Measurements from ENCODE around the gene SNX33.
"Not testable (repeated sequence)": the region's sequence is repeated elsewhere in the genome, so short reads cannot be mapped to it uniquely, and the experiment has no call there.

The SNX33 gene, protein sequence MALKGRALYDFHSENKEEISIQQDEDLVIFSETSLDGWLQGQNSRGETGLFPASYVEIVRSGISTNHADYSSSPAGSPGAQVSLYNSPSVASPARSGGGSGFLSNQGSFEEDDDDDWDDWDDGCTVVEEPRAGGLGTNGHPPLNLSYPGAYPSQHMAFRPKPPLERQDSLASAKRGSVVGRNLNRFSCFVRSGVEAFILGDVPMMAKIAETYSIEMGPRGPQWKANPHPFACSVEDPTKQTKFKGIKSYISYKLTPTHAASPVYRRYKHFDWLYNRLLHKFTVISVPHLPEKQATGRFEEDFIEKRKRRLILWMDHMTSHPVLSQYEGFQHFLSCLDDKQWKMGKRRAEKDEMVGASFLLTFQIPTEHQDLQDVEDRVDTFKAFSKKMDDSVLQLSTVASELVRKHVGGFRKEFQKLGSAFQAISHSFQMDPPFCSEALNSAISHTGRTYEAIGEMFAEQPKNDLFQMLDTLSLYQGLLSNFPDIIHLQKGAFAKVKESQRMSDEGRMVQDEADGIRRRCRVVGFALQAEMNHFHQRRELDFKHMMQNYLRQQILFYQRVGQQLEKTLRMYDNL

DNA sequence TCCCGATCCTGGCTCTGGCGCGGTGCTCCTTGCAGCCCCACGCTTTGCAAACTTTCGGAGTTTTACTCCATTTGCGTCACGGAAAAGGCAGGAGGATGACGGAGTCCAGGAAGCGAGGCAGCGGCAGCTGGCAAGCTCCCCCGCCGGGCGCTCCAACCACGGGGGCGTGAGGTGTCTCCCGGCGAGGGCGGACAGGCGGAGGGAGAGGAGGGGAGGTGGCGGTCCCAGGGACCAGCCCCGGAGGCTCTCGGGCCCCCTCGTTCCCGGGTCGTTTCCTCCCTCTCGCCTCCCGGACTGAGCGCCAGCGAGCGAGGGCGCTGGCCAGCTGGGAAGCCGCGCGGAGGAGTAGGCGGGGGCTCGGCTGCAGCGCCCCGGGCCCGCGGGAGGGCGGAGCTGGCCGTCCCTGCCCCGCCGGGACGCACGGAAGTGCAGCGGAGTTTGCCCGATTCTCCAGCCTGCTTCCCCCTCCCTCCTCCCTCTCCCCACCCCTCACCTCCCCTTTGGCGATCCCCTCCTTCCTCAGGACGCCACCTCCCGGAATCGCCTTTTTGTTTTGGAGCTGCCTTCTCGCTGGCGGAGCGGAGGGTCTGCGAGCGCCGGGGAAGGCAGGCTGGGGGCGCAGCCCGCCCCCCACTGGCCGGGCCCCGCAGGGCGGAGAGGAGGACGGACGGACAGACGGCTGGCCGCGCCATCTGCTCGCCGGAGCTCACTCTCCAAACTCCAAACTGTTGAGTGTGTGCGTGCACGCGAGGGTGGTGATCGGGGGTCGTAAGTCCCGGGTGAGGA is at the start of gene SNX33:
SNX33 (plus strand) TSS at position 543 of the 786 bp plus-strand sequence. CDS start 1,191 bp downstream, outside the sequence.
- peak; percentile 68 to 76 for DNase-seq

DNA sequence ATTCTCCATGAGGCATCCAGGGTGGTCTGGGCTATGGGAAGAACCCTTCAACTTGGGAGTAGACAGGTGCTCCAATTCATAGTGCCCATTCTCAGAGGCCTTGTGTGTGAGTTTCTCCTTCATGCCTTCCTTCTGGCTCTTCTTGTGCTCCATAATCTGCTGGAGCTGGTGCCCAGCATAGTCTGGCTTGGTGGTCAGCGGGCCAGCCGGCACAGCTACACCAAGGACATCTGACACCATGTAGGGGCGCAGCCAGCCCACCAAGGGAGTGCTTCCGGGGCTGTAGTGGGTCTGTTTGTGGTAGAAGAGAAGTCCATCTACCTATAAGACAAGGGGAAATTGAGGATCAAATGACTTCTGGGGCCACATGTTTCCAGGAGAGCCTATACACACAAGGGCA is 49.4 kb upstream of the SNX33 start:
- DNase-seq, result no peak

DNA sequence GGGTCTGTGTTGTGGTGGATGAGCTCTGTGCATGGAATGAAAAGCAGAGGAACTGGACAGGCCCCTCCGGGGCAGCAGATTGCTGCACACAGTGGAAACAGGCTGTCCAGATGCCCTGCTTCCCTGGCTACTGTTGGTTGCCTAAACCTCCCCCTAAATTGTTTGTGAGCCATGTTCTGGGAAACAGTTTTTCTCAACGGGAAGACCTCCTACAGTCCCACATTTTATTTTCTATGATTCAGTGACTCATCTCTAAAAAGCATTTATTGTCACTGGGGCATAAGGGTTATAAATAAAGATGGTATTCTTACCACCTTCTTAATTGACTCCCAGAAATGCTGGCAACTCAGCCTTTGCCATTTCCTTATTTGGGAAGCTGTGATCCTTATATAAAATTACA is 48.3 kb upstream of the SNX33 start:
- DNase-seq, result no peak

DNA sequence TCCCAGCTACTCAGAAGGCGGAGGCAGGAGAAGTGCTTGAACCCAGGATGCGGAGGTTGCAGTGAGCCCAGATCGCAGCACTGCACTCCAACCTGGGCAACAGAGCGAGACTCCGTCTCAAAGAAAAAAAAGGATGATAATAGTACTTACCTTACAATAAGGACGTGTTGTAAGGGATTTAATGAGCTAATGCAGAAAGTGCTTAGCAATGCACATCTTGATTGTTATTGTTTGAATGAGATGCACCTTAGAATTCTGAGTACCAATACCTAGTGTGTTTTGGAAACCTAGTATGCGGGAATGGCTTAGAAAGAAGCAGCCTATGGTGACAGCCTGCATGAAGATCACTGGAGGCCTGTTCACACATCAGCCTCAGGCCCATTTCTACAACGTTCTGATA is 41.7 kb upstream of the SNX33 start:
- DNase-seq, result no peak

DNA sequence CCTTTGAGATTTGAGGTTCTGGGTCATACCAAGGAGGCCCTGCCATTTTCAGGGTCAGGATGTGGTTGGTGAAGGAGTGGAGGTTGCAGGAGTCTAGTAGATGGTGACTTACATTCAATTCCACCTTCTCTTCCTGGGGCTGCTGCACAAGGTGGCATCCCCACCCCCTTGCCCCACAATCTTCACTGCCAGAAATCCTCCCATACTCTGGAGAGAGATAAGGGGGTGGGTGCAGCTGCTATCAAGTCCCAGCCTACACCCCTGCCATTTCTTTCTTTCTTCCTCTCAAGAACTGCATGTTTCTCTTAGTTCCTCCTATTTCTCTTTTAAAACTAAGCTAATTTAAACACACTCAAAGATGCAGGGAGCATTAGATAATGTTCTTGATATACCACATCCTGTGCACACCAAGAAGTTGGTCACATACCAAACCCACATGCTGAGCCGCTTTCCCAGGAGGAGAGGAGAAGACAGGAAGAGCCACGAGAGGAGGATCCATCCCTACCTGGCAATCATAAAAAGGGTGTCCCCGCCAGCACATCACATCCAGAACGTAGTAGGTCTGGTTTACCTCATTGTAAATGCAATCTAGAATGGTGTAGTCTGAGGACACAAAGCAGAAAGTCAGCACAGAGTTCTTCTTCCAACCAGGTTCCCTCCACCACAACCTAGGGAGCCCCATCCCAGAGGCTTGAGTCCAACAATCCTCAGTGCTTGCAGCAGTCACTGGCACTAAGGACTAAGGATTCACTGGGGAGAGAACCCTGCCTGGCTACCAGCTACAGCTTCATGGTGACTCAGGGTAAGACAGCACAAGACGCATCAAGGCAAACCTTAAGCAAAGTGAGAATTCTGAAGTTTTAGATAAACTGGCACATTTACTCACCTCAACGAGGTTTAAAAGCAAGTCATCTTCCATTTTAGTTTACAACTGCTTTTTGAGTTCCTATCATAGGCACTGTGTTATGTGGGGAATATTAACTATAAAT is 40.7 kb upstream of the SNX33 start:
- no peak for DNase-seq

DNA sequence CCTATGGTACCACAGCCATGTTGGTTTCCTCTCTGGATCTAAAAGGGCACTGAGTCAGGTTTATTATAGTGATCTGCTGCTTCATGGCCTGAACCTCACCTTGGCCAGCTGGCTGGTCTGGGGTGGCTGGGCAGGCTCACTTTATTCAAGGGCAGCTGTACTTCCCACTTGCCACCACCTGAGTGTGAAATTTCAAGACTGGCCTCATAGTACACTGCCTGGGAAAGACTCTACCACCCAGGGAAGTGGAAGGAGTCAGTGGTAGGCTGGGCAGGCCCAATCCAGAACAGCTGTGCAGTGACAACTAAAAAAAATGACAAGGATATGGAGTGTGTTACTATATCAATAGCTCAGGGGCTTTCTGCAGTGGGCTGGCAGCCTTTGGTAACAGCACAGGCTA is 30.9 kb upstream of the SNX33 start:
- DNase-seq, result no peak

DNA sequence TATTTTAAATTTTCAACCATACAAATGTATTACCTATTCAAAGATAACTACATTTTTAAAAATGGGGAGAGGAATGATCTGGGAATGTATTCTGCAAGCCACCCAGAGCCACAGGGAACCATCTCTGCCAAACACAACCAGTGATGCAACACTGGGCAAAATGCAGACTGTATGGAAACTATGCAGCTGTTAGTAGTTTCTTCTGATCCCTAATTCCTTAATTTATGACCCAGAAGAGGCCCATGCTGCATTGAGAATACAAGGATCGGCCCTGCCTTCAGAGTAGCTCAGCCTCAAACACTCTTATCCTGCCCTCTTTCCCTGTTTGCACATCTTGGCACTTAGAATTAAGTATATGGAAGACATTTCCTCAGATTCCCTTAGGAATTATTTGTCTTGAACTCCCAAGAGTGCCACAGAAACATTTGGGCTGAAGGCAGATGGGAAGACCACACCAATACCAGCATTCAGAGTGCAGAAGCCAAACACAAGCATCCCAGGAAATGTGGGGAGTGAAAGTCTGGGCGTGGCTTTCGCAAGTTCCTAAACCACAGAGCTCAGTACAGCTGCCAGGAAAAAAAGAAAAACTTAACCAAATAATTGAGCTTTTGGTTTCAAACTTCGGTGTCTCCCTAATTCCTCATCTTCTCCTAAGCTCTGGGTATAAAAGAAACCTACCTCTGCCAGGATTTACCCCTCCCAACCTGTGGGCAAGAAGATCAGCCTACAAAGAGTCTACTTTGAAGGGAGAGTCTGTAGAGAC is 27.5 kb upstream of the SNX33 start:
- no peak for DNase-seq

DNA sequence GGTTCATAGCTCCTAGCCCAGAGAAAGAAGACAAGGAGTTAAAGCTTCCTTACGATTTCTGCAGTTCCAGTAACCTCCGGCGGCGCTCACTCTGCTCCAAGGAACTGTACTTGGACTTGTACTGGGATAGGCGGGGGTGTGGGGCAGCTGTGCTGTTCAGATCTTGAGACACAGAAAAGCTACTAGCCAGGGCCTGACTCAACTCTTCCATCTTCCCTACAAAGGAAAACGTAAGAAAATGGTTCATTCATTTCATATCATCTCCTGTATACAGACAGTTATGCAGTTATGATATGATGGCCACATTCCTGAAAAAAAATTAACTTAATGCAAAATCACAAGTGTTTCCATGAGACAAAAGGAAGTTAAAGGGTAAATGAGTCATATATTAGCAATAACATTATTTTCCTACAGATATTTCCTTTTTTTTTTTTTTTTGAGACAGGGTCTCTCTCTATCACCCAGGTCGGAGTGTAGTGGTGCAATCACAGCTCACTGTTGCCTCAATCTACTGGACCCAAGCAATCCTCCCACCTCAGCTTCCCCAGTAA is 26.8 kb upstream of the SNX33 start:
- DNase-seq, result no peak

DNA sequence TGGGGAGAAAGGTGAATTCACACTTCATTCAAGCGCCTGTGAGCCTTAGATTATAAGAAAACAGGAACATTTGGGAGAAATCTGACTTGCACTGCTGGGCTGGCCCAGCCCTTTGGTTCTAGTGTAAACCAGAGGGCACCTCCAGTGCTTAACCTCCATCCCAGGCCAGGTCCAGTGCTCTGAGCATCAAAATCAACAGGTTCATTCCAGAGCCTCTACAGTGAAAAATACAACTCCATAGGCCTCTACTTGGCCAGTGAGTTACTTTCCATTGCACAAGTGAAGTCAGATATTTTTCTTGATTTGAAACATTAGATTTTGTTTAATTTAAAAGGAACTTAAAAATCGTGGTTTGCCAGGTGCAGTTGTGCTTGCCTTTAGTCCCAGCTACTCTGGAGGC is 25.2 kb upstream of the SNX33 start:
- DNase-seq, result no peak

DNA sequence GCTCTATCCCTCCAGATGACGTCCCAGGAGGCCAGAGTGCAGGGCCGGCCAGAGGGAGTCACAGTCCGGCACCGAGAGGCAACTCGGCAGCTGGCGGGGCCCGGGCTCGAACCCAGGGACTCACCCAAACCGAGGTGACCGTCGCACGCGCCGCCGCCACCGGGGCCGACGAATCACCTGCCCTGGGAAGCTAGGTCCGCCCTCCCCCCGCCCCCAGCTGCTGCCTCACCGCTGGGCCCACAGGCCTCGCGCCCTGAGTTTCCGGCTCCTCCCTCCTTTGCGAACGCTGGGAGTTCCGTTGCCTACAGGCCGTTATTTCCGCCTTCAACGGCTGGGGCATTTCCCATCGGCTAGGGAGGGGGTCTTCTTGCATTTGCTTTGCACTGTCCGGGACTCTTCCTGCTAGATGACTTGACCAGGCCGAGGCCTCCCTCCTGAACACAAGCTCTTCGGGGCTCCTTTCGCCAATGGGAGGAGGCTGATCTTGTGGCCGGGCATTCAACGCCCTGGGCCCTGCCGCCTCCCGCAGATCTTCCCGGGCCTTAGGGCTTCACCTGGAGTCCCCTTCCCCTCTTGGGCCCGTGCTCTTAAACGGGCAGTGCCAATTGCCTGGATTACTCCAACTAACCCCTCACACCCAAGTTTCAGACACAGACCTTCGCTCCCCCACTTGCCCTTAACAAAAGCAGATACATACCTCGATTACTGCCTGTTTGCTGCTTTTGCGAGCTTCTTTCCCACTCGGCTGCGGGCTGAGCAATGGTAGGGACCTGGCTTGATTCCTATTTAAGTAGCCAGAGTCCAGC is 22.0 kb upstream of the SNX33 start, which contains the start of gene SNUPN:
SNUPN (minus strand) TSS at position 184 of the 806 bp plus-strand sequence. CDS start 4,674 bp downstream, outside the sequence.
- DNase-seq, result peak; percentile 94 to 95

DNA sequence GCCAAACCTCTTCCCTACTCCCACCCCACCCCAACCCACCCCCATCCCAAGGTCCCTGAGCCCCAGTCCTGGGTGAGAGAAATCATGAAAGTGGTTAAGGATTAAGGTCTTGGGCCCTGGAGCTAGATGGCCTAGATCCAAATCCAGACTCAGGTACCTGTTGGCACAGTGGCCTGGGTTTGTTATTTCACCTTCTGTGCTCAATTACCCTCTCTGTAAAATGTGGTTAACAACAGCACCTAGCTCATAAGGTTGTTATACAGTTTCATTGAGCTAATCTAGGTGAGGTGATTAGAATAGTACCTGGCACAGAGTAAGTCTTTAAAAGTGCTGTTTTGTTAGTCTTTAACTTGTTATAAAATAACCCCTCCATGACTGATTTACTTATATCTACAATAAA is 15.8 kb upstream of the SNX33 start:
- DNase-seq, result no peak

DNA sequence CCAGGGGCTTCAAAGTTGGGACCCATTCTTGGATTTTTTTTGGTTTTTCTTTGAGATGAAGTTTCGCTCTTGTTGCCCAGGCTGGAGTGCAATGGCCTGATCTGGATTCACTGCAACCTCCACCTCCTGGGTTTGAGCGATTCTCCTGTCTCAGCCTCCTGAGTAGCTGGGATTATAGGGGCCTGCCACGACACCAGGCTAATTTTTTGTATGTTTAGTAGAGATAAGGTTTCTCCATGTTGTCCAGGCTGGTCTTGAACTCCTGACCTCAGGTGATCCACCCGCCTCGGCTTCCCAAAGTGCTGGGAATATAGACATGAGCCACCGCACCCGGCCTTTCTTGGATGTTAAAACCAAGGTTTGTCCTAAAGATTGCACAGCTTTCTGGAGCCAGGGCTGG is 13.8 kb upstream of the SNX33 start:
- DNase-seq, result not testable (repeated sequence)

DNA sequence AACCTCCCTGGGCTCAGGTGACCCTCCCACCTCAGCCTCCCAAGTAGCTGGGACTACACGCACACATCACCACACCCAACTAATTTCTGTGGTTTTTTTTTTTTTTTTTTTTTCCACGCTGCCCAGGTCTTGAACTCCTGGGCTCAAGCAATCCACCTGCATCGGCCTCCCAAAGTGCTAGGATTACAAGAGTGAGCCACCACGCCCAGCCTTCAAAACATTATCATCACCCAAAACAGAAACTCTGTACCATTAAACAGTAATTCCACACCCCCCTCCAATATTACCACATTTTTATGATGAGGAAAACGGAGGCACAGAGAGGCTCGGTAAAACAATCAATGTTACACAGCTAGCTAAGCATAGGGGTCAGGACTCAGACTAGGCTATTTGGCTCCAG is 11.7 kb upstream of the SNX33 start:
- DNase-seq, result no peak

DNA sequence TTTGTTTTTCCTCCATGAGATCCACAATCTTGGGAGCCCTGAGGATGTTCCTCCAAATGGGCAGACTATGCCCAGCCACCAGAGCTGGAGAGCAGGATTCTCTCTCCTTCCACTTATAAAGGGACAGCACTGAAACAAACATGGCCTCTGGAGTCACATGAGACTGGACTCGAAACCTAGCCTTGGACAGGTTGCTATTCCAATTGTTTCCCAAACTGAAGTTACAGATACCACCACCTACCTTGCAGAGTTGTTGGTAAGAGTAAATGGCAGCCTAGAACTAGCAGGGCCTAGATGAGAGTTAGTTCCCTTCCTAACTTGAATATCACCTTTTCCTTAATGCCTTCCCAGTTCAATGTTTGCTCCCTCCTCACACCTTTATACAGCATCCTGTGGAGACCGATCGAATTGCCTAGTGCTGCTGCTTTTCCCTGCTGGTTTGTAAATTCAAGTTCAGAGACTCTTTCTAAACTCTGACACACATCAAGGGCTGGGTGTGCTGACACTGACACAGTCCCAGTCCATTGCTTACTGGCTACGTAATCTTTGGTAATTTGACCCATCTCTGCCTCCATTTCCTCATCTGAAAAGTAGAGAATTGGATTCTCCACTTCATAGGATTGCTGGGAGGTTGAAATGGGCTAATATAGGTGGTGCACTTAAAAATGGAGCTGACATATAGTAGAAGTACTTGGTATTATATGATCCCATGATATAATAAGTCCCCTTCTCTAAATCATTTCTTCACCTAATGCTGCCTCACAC is 10.3 kb upstream of the SNX33 start:
- DNase-seq, result no peak

DNA sequence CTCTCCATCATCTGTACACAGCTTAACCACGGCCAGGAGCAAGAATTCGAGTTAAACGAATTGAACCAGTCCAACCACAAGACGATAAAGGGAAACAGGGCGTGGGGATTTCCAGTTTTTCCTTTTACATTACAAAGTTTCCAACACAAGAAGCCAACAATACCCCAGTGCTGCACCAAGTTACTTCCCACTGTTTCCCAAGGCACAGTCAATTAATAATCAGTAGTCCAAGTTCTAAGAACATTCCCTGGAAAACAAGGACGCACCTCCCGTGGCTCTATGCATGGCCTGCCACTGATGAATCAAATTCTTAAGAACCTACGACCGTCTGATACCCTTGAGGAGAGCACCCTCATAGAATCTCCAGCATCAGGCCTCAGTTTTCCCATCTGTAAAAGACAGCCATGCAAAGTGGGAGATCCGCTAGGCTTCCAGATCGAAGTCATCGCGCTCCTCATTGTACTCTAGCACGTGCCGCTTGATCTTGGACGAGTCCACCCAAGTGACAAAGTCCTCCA is 8.5 kb upstream of the SNX33 start:
- no peak for DNase-seq

DNA sequence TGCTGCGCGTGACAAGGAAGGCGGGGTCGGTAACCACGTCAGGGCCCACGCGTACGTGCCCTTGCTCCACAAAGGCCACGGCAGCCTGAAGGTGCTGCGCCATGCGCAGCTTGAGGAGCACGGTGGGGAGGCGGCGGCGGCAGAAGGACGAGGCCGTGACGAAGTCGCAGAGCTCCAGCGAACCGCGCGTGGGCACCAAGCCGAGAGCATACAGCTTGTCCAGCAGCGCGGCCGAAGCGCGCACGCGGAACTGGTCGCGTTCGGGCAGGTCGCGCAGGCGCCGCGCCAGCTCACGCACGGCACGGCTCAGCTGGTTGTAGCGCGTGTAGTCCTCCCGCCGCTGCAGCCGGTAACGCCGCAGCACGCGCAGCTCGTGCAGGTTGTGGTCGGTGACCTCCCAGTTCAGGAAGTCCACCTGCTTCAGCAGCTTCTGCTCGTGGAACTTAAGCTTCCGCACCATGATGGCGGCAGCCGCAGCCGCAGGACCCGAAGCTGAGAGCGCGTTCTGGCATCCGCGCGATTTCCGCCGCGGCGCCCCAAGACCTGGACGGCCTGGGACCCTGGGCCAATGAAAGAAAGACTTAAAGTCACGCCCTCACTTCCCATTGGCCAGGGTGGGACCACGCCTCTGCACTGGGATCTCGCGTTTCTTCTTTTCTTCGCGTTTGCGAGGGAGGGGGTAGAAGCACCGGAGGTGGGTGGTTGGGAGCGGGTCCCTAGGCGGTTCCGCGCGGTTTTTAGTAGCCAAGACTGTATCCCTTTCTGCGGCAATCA is 7.8 kb upstream of the SNX33 start, which contains the start of gene IMP3:
IMP3 (minus strand) TSS at position 516 of the 774 bp plus-strand sequence; CDS start at position 460, 56 bp downstream.
- peak; percentile 98 to 99 for DNase-seq

DNA sequence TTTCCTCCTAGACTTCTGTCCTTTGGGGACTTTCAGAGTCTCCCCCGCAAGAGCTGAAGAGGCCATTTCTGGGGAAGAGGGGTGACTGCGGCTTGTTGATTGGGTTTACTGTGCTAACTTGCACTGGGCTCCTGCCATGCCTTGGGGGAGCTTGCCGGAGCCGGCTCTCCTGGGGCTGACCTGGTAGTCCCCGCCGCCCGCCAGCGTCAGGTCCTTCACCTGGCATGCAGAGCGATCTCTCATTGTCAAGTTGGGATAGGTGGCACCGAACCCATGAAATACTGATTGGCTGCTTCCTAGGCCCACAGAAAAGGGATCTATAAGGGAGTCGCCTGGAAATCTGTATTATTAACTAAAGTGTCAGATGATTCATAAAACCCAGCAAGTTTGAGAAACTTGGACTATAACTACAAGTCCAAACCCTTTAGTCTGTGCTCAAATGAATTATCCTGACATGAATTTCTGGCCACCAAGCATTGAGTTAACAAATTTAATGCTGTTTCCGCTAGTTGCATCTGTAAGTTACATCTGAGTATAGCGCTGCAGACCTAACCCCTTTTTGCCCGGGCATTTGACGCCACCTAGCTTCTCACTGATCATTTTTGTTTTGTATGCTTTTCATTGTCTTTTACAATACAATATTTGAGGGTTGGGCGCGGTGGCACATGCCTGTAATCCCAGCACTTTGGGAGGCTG is 7.1 kb upstream of the SNX33 start:
- DNase-seq, result peak; percentile 60 to 77

DNA sequence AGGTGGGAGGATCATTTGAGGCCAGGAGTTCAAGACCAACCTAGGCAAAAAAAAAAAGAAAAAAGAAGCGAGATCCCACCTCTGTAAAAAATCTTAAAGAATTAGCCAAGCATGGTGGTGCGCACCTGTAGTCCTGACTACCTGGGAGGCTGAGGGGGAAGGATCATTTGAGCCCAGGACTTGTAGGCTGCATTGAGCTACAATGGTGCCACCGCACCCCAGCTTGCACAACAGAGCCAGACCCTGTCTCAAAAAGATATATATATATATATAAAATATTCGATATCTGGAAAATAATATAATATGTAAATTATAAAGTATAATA is 6.6 kb upstream of the SNX33 start:
- DNase-seq, result no peak

Data from NCI-H524 (cell line).